GM18909 (cell line): ENCODE results near the gene RFPL4AL1.

Experiments
- ATAC-seq: cut with Tn5 transposase; IDR thresholded peaks from one replicate; pipeline ENCODE4 v1.9.1; 2021; ENCODE audit warnings: mild to moderate bottlenecking; ENCODE audit not compliant: unreplicated experiment, poor library complexity

Gene RFPL4AL1

GRCh38 chr19:55820037-55820436, 51.1 kb downstream of the RFPL4AL1 start:
- no peak for ATAC-seq
